HL-60 (cell line): ENCODE measurements around the gene ALLC.

Experiments used
- DNase-seq, 2 experiments: peaks; one replicate each; pipeline ENCODE4 v3.0.0-alpha.2; 2010 to 2020; ENCODE audit warnings: low read depth in 1 of 2, low spot score in 1 of 2
- H3K27ac ChIP-seq: fragments of 250-450 bp; sonication (Bioruptor Pico); replicated peaks from 2 replicates; pipeline ENCODE4 v1.5.1; 2020; ENCODE audit warnings: mild to moderate bottlenecking, moderate library complexity
- H3K27me3 ChIP-seq: fragments of 250-450 bp; sonication (Bioruptor Pico); 2 replicates; pipeline ENCODE4 v1.5.1; 2021; ENCODE audit warnings: mild to moderate bottlenecking, moderate library complexity; ENCODE audit not compliant: insufficient read depth, poor library complexity, severe bottlenecking
- H3K4me3 ChIP-seq: replicated peaks from 2 replicates; pipeline ENCODE4 v1.5.1; 2011; ENCODE audit warnings: mild to moderate bottlenecking, control low read depth, low read length; ENCODE audit not compliant: insufficient read depth
- CTCF ChIP-seq: IDR thresholded peaks from one replicate; pipeline ENCODE4 v1.5.1; 2011; ENCODE audit warnings: low read length, control low read depth, inconsistent platforms; ENCODE audit not compliant: insufficient read depth
- GABPA ChIP-seq: IDR thresholded peaks from 2 replicates; pipeline ENCODE4 v1.6.1; 2012; ENCODE audit warnings: low read depth
- POLR2AphosphoS5 ChIP-seq: IDR thresholded peaks from 2 replicates; pipeline ENCODE4 v1.6.1; 2012; ENCODE audit warnings: low read depth
- REST ChIP-seq: IDR thresholded peaks from 2 replicates; pipeline ENCODE4 v1.6.1; 2012; ENCODE audit warnings: low read depth; ENCODE audit not compliant: insufficient replicate concordance
- SPI1 ChIP-seq: IDR thresholded peaks from 2 replicates; pipeline ENCODE4 v1.6.1; 2012; ENCODE audit warnings: low read depth, mild to moderate bottlenecking, borderline replicate concordance

The ALLC gene

GRCh38 chr2:3704692-3705091 is 46.7 kb downstream of the ALLC start:
- TF ChIP-seq CTCF (no peak), SPI1 (no peak), REST (no peak), POLR2AphosphoS5 (no peak), GABPA (no peak)
- DNase-seq: no peak
- H3K27me3 ChIP-seq: peaks cover 5% of the 10 kb centered on the region
- H3K4me3 ChIP-seq: no peak overlapping the region
- no peak overlapping the region for H3K27ac ChIP-seq

- no peak for TF ChIP-seq SPI1
- TF ChIP-seq REST: no peak
- no peak for TF ChIP-seq CTCF
- TF ChIP-seq POLR2AphosphoS5: no peak
- TF ChIP-seq GABPA: no peak
- H3K27me3 ChIP-seq: peaks cover 5% of the 10 kb centered on the region
Measured at GRCh38 chr2:3705782-3706181, 47.8 kb downstream of the ALLC start.

GRCh38 chr2:3706892-3707291 is 48.9 kb downstream of the ALLC start:
- no peak overlapping the region for H3K27ac ChIP-seq
- no peak for DNase-seq
- no peak overlapping the region for H3K4me3 ChIP-seq
- TF ChIP-seq REST (no peak), POLR2AphosphoS5 (no peak)
- peaks cover 5% of the 10 kb centered on the region for H3K27me3 ChIP-seq

More at GRCh38 chr2:3705782-3706181, 47.8 kb downstream of the ALLC start:
- Histone ChIP-seq H3K27ac (no peak overlapping the region), H3K4me3 (no peak overlapping the region)
- no peak for DNase-seq

- Histone ChIP-seq H3K27me3 (peaks cover 5% of the 10 kb centered on the region), H3K27ac (no peak overlapping the region), H3K4me3 (no peak overlapping the region)
- no peak for DNase-seq
- no peak for TF ChIP-seq POLR2AphosphoS5
- TF ChIP-seq SPI1: no peak
- TF ChIP-seq GABPA: no peak
- TF ChIP-seq CTCF: no peak
- TF ChIP-seq REST: no peak
Measured at GRCh38 chr2:3708576-3708975, 50.6 kb downstream of the ALLC start.
